Measurements from ENCODE around the gene CCT6A.
A peak's percentile ranks its signal among the peaks of the same experiment; 100 is the strongest.
"Not testable (repeated sequence)": the region's sequence is repeated elsewhere in the genome, so short reads cannot be mapped to it uniquely, and the experiment has no call there.

CCT6A gene

GRCh38 chr7:56110611-56111010, 59.0 kb downstream of the CCT6A start:
- Histone ChIP-seq H3F3A (ENCODE audit: insufficient read depth, low read length) (no peaks in the 10 kb centered on the region), H3K36me3 (ENCODE audit: insufficient read depth, low read length) (peaks cover 3% of the 10 kb centered on the region; the same call in 1 of the 2 replicates), H3K4me3 (ENCODE audit: low read depth, low read length, poor library complexity, severe bottlenecking) (no peak overlapping the region), H3K27me3 (ENCODE audit: insufficient read depth, low read length) (no peaks in the 10 kb centered on the region), H4K20me1 (ENCODE audit: insufficient read depth, low read length) (no peaks in the 10 kb centered on the region), H3K4me2 (ENCODE audit: low read length) (no peak overlapping the region), H3K4me1 (ENCODE audit: insufficient read depth, low read length, severe bottlenecking) (peaks cover 13% of the 10 kb centered on the region), H3K27ac (ENCODE audit: low read depth, low read length, poor library complexity, severe bottlenecking) (no peak overlapping the region), H3K9me2 (ENCODE audit: low read depth, low read length) (no peaks in the 10 kb centered on the region), H3K9me3 (ENCODE audit: low read length) (0 out of 2 replicates have a peak, but pooled peaks cover 5% of the 10 kb centered on the region), H3K9ac (ENCODE audit: low read length) (no peak overlapping the region), H3K79me2 (ENCODE audit: insufficient read depth, low read length) (peaks cover 6% of the 10 kb centered on the region), H2AFZ (ENCODE audit: low read length) (0 out of 2 replicates have a peak overlapping the region, but pooled peaks have one; percentile 30)
- TF ChIP-seq CTCF (IDR thresholded peaks at IDR 0.05; ENCODE audit: low read length) (no peak), EZH2 (IDR thresholded peaks at IDR 0.05; ENCODE audit: borderline replicate concordance, low read length) (no peak)

GRCh38 chr7:56112244-56112643, 60.7 kb downstream of the CCT6A start:
- H3K9me2 ChIP-seq (ENCODE audit: low read depth, low read length); H3K36me3 ChIP-seq (ENCODE audit: insufficient read depth, low read length); H3K4me3 ChIP-seq (ENCODE audit: low read depth, low read length, poor library complexity, severe bottlenecking); H3F3A ChIP-seq (ENCODE audit: insufficient read depth, low read length); H3K4me2 ChIP-seq (ENCODE audit: low read length); H3K27ac ChIP-seq (ENCODE audit: low read depth, low read length, poor library complexity, severe bottlenecking); H3K4me1 ChIP-seq (ENCODE audit: insufficient read depth, low read length, severe bottlenecking); H4K20me1 ChIP-seq (ENCODE audit: insufficient read depth, low read length); H3K27me3 ChIP-seq (ENCODE audit: insufficient read depth, low read length); H3K9ac ChIP-seq (ENCODE audit: low read length); H3K79me2 ChIP-seq (ENCODE audit: insufficient read depth, low read length); H3K9me3 ChIP-seq (ENCODE audit: low read length); H2AFZ ChIP-seq (ENCODE audit: low read length): not testable (repeated sequence)
